ENCODE results near the gene GLRX5.

Gene GLRX5

DNA sequence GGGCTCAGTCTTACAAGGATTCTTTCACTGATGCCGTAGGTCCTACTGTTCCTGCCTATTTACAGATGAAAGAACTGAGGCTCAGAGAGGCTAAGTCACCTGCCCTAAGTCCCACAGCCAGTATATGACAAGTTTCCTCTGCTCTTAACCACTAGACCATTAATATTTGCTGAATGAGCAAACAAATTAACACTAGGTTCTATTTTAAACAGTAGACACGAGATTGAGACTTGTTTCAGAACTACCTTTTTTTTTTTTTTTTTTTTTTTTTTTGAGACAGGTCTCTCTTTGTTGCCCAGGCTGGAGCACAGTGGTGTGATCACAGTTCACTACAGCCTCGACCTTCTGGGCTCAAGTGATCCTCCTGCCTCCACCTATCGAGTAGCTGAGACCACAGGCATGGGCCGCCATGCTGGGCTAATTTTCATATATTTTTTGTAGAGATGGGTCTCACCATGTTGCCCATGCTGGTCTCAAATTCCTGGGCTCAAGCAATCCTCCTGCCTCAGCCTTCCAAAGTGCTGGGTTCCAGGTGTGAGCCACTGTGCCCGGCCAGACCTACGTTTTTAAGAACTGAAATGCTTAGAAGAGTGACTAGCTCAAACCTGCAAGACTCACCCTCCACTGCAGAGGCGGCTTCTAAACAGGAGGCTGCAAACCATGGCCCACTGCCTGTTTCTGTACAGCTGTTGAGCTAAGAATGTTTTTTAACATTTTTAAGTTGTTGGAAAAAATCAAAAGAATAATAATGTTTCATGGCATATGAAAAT is 31.3 kb upstream of the GLRX5 start:
- no peaks in the 10 kb centered on the region for H3K9me3 ChIP-seq (ENCODE audit: insufficient read depth, low read length, severe bottlenecking)
- no peaks in the 10 kb centered on the region for H3K36me3 ChIP-seq (ENCODE audit: insufficient read depth, low read length)
- H3K79me2 ChIP-seq (ENCODE audit: insufficient read depth, low read length), result no peaks in the 10 kb centered on the region
- no peak overlapping the region for H2AFZ ChIP-seq (ENCODE audit: low read depth, low read length)
- H3K27me3 ChIP-seq (ENCODE audit: insufficient read depth, low read length, poor library complexity), result peaks cover 7% of the 10 kb centered on the region
- no peaks in the 10 kb centered on the region for H4K20me1 ChIP-seq (ENCODE audit: insufficient read depth, low read length)
- no peak overlapping the region for H3K4me2 ChIP-seq (ENCODE audit: insufficient read depth, low read length)
- H3K4me1 ChIP-seq (ENCODE audit: insufficient read depth, low read length), result no peaks in the 10 kb centered on the region
- ATAC-seq (ENCODE audit: insufficient read depth, low read depth) (no peak), DNase-seq (no peak)
- H3K4me3 ChIP-seq (ENCODE audit: low read depth in 1 of 2, low read length in 2 of 2), result no peak overlapping the region
- H3K9ac ChIP-seq (ENCODE audit: low read depth, low read length), result no peak overlapping the region
- no peak overlapping the region for H3K27ac ChIP-seq (ENCODE audit: low read length)
- TF ChIP-seq, protein P1, sequence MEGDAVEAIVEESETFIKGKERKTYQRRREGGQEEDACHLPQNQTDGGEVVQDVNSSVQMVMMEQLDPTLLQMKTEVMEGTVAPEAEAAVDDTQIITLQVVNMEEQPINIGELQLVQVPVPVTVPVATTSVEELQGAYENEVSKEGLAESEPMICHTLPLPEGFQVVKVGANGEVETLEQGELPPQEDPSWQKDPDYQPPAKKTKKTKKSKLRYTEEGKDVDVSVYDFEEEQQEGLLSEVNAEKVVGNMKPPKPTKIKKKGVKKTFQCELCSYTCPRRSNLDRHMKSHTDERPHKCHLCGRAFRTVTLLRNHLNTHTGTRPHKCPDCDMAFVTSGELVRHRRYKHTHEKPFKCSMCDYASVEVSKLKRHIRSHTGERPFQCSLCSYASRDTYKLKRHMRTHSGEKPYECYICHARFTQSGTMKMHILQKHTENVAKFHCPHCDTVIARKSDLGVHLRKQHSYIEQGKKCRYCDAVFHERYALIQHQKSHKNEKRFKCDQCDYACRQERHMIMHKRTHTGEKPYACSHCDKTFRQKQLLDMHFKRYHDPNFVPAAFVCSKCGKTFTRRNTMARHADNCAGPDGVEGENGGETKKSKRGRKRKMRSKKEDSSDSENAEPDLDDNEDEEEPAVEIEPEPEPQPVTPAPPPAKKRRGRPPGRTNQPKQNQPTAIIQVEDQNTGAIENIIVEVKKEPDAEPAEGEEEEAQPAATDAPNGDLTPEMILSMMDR (IDR thresholded peaks at IDR 0.05; ENCODE audit: borderline replicate concordance, extremely low read depth, low read length, poor library complexity, severe bottlenecking), result no peak
- TF ChIP-seq EZH2 (IDR thresholded peaks at IDR 0.05; ENCODE audit: borderline replicate concordance, low read depth, low read length, severe bottlenecking), result no peak

- ATAC-seq (ENCODE audit: insufficient read depth, low read depth), result no peak
- H3K79me2 ChIP-seq (ENCODE audit: insufficient read depth, low read length), result no peaks in the 10 kb centered on the region
- no peaks in the 10 kb centered on the region for H3K36me3 ChIP-seq (ENCODE audit: insufficient read depth, low read length)
- H2AFZ ChIP-seq (ENCODE audit: low read depth, low read length), result no peak overlapping the region
- no peak for DNase-seq
- no peak overlapping the region for H3K4me3 ChIP-seq (ENCODE audit: low read depth in 1 of 2, low read length in 2 of 2)
- no peak overlapping the region for H3K27ac ChIP-seq (ENCODE audit: low read length)
- no peak overlapping the region for H3K4me2 ChIP-seq (ENCODE audit: insufficient read depth, low read length)
- no peak overlapping the region for H3K9ac ChIP-seq (ENCODE audit: low read depth, low read length)
- H3K4me1 ChIP-seq (ENCODE audit: insufficient read depth, low read length), result no peaks in the 10 kb centered on the region
- H3K27me3 ChIP-seq (ENCODE audit: insufficient read depth, low read length, poor library complexity), result peaks cover 2% of the 10 kb centered on the region
- H4K20me1 ChIP-seq (ENCODE audit: insufficient read depth, low read length), result no peaks in the 10 kb centered on the region
- no peaks in the 10 kb centered on the region for H3K9me3 ChIP-seq (ENCODE audit: insufficient read depth, low read length, severe bottlenecking)
- TF ChIP-seq, protein P1 (IDR thresholded peaks at IDR 0.05; ENCODE audit: borderline replicate concordance, extremely low read depth, low read length, poor library complexity, severe bottlenecking), result no peak
- TF ChIP-seq EZH2 (IDR thresholded peaks at IDR 0.05; ENCODE audit: borderline replicate concordance, low read depth, low read length, severe bottlenecking), result no peak
Measured at GRCh38 chr14:95504135-95505029, 30.5 kb upstream of the GLRX5 start.

- no peak for ATAC-seq (ENCODE audit: insufficient read depth, low read depth)
- Histone ChIP-seq H3K36me3 (ENCODE audit: insufficient read depth, low read length) (no peaks in the 10 kb centered on the region), H3K79me2 (ENCODE audit: insufficient read depth, low read length) (no peaks in the 10 kb centered on the region)
Measured at GRCh38 chr14:95505030-95505589, 29.7 kb upstream of the GLRX5 start.

More at GRCh38 chr14:95505030-95505589, 29.7 kb upstream of the GLRX5 start:
- H4K20me1 ChIP-seq (ENCODE audit: insufficient read depth, low read length), result no peaks in the 10 kb centered on the region
- TF ChIP-seq EZH2 (IDR thresholded peaks at IDR 0.05; ENCODE audit: borderline replicate concordance, low read depth, low read length, severe bottlenecking), result no peak
- TF ChIP-seq, protein P1 (IDR thresholded peaks at IDR 0.05; ENCODE audit: borderline replicate concordance, extremely low read depth, low read length, poor library complexity, severe bottlenecking), result no peak
- no peaks in the 10 kb centered on the region for H3K9me3 ChIP-seq (ENCODE audit: insufficient read depth, low read length, severe bottlenecking)
- no peak overlapping the region for H3K4me3 ChIP-seq (ENCODE audit: low read depth in 1 of 2, low read length in 2 of 2)
- no peak for DNase-seq
- no peak overlapping the region for H2AFZ ChIP-seq (ENCODE audit: low read depth, low read length)
- no peaks in the 10 kb centered on the region for H3K4me1 ChIP-seq (ENCODE audit: insufficient read depth, low read length)
- H3K4me2 ChIP-seq (ENCODE audit: insufficient read depth, low read length), result no peak overlapping the region
- H3K27me3 ChIP-seq (ENCODE audit: insufficient read depth, low read length, poor library complexity), result no peaks in the 10 kb centered on the region
- H3K9ac ChIP-seq (ENCODE audit: low read depth, low read length), result no peak overlapping the region
- no peak overlapping the region for H3K27ac ChIP-seq (ENCODE audit: low read length)
